Measurements from ENCODE around the gene SMPD1.
"Not testable (repeated sequence)": the region's sequence is repeated elsewhere in the genome, so short reads cannot be mapped to it uniquely, and the experiment has no call there.

The SMPD1 gene

DNA sequence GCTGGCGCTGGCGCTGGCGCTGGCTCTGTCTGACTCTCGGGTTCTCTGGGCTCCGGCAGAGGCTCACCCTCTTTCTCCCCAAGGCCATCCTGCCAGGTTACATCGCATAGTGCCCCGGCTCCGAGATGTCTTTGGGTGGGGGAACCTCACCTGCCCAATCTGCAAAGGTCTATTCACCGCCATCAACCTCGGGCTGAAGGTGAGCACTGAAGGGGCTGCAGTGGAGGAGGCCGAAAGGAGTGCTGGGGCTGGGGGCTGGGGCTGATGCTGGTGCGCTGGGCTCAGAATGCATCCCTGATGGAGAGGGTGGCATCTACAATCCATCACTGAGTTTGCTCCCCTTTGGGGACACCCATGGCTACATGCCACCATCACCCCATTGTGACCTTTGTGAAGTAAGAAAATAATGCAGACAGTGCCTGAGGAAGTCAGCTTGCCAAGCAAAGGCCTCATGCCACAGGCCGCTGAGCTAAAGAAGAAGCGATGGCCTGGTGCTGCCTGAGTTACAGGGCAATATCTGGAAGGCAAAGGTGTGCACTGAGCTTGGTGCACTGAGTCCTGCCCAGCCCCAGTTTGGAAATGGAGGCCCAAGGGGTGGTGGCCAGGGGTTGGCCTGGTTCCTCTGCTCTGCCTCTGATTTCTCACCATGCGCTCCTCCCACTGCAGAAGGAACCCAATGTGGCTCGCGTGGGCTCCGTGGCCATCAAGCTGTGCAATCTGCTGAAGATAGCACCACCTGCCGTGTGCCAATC, 620 bp downstream of the SMPD1 start:
- no peak for DNase-seq (ENCODE audit: low spot score)

- DNase-seq (ENCODE audit: low spot score) = no peak
Observed at GRCh38 chr11:6391537-6392134, 1.4 kb downstream of the SMPD1 start.

DNA sequence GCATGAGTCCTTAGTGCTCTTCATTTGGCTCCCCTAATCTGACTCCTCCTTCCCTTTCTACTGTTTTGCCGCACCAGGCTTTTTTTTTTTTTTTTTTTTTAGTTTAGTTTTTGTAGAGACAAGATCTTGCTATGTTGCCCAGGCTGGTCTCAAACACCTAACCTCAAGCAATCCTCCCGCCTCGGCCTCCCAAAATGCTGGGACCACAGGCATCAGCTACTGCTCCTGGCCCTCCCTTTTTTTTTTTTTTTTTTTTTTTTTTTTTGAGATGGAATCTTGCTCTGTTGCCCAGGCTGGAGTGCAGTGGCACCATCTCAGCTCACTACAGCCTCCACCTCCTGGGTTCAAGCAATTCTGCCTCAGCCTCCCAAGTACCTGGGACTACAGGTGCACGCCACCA, 2.0 kb downstream of the SMPD1 start:
- not testable (repeated sequence) for DNase-seq (ENCODE audit: low spot score)

GRCh38 chr11:6393989-6394670, 3.9 kb downstream of the SMPD1 start:
- no peak for DNase-seq (ENCODE audit: low spot score)

DNA sequence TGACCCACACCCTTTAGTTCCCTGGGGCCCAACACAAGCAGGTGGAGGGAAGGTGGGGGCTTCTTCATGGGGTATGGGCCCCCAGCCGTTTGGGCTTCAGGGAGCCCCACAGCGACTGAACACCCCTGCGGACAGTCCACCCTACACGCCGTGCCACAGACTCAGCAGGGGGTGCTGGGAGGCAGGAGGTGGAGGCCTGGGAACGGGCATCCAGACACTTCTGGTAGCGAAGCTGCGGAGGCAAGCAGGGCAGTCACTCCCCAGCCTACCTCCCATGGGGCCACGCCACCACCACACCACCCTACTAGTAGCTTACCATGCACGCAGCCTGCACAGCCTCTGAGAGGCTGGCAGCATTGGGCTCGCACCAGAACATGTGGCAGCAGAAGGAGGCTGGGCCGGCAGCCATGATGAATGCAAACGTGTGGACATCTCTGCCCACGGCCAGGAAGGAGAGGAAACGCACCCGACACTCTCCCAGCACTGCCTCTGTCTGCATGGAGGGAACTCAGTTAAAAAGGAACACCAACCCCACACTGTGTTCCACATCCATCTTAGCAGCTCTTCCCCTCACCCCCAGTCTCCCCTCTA, 5.3 kb downstream of the SMPD1 start:
- no peak for DNase-seq (ENCODE audit: low spot score)

DNA sequence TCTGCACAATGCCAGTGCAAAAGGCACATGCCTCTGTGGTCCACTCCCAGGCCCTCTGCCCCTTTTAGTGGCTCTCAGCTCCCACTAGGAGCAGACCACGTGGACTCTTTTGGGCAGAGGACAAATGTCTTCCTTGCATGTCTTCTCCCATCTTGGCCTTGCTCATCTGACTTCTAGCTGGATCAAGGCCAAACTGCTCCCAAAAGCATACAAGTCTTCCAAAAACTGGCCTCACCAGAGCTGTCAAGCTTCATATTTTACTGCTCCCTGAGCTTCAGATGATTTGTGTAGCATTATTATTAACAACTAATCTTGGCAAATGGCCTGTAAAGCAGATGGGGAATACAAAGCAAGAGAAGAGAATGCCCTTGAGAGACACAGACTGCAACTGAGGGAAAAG, 6.9 kb downstream of the SMPD1 start:
- DNase-seq (ENCODE audit: low spot score) = no peak

- DNase-seq (ENCODE audit: low spot score) = no peak
Observed at GRCh38 chr11:6397636-6398035, 7.4 kb downstream of the SMPD1 start.

DNA sequence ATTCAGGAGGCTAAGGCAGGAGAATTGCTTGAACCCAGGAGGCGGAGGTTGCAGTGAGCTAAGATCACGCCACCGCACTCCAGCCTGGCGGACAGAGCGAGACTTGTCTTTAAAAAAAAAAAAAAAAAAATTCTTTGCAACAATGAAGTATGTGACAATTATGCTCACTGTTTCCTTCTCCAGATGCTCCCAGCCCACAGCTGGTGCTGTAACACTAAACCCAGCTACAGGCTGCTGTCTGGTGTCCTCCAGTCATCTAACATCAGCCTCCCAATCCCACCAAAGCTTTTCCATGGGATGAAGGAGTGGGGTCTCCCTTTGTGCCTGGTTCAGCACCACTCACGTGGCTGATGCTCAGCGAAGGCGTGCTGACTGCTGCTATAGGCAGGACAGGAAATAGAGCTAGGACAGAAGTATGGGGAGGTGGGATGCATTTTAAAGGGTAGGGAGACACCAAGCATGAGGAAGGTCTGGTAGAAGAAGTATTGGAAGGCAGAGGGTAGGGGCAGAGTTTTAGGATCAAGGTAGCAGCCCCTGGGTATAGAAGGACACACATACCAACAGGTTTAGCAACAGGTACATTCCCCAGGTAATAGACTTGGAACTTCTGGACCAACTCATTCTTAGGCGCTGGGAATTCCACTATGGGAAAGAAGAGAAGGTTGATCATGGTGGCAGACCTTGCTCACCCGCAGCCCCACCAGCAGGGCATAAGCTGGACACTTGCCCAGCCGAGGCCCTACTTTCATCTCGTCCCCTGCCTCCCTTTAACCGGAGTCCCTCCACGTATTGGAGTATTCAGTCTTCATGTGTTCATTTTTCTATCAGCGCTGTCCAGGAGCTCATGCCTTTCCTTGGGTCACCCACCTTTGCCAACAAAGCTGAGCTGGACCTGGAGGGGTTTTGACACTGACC, 10.4 kb downstream of the SMPD1 start:
- DNase-seq (ENCODE audit: low spot score) = no peak

DNA sequence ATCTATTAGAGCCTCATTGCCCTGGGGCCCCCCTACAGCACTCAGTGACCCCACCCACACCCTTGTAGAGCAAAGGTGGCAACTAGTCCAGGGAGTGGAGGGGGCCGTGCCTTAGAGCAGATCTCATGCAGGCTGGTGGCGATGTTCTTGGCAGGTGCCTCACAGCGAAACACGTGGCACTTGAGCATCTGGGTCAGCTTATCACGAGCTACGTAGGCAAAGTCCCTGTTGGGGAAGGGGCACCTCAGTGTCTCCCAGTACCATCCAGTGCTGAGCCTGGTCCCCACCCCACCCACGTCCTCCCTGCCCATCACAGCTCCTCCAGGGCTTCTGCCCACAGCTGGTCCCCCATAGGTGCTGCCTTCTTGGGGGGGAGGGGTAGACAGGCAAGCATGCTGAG, 11.2 kb downstream of the SMPD1 start:
- DNase-seq (ENCODE audit: low spot score) = no peak

- DNase-seq (ENCODE audit: low spot score) = no peak
Observed at GRCh38 chr11:6402061-6402470, 11.8 kb downstream of the SMPD1 start.

- no peak for DNase-seq (ENCODE audit: low spot score)
Observed at GRCh38 chr11:6402561-6402981, 12.3 kb downstream of the SMPD1 start.

DNA sequence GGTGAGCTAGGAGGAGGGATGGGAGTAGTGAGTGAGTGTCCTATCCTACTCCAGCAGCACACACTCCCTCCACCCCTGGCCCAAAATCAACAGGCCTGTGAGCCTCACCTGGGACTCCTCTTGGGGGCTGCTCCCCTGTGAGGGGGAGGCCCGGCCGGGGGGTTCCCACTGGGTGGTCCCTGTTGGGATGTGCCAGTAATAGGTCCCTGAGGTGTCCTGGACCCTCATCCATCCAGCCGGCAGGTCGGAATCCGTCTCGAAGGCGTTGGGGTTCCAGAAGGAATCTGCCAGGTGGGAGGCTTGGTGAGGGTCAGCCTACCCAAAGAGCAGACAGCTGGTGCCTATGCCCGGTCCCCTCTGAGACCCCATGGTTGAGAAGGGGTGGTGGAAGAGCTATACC, 13.3 kb downstream of the SMPD1 start:
- no peak for DNase-seq (ENCODE audit: low spot score)

- no peak for DNase-seq (ENCODE audit: low spot score)
Observed at GRCh38 chr11:6404342-6405051, 14.2 kb downstream of the SMPD1 start.

DNA sequence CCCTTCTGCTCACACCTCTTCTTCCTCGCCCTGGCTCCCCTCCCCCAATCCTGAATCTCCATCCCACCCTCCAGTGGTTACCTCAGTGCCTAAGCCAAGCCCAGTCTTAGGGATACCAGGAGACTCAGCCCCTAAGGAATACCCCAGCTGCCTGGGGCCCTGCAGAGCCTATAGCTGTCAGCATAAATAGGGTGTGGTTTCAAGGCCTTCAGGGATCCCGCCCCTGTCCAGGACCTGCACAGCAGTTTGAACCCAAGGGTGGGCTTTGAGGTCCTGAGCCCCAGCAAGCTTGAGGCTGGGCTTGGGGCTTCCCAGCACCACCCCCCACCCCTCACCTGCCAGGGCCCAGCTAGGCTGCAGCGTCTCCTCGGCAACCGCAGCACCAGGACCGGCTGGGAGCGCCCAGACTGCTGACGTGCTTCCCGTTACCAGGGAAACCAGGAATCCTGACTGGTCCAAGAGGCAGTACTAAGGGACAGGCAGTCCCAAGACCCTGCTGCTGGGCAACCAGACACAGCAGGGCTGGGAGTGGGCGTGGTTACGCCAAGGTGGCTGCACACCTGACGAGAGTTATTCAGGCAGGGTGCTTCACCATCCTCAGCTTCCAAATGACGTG, 14.9 kb downstream of the SMPD1 start:
- no peak for DNase-seq (ENCODE audit: low spot score)

- DNase-seq (ENCODE audit: low spot score) = no peak
Observed at GRCh38 chr11:6405846-6406245, 15.6 kb downstream of the SMPD1 start.

GRCh38 chr11:6406370-6406769, 16.1 kb downstream of the SMPD1 start:
- no peak for DNase-seq (ENCODE audit: low spot score)

GRCh38 chr11:6410695-6411430, 20.6 kb downstream of the SMPD1 start:
- DNase-seq (ENCODE audit: low spot score) = no peak

GRCh38 chr11:6411594-6412031, 21.3 kb downstream of the SMPD1 start:
- DNase-seq (ENCODE audit: low spot score) = no peak

- DNase-seq (ENCODE audit: low spot score) = no peak
Observed at GRCh38 chr11:6413791-6414201, 23.5 kb downstream of the SMPD1 start.

- DNase-seq (ENCODE audit: low spot score) = no peak
Observed at GRCh38 chr11:6414874-6415328, 24.6 kb downstream of the SMPD1 start.
